ENCODE data around the gene RFX3. TPM values are rescaled to one million over a fixed set of nuclear protein-coding genes. Genes with fewer than 3 reads are reported as not detected.

The RFX3 gene
- total RNA-seq, 1 experiment from 2014 or later, result 5.7 TPM

GRCh38 chr9:3435732-3436131 is 90.1 kb downstream of the RFX3 start:
- Histone ChIP-seq H3K27me3 (ENCODE audit: control insufficient read depth, insufficient read depth, low read length) (no peaks in the 10 kb centered on the region), H3K27ac (ENCODE audit: low read length) (no peak overlapping the region), H3K36me3 (ENCODE audit: control insufficient read depth, insufficient read depth, low read length) (no peaks in the 10 kb centered on the region), H3K4me3 (ENCODE audit: low read depth in 2 of 2, low read length in 2 of 2) (no peak overlapping the region), H3K9me3 (ENCODE audit: control insufficient read depth, insufficient read depth, low read depth, low read length) (no peaks in the 10 kb centered on the region), H3K4me1 (ENCODE audit: control insufficient read depth, insufficient read depth, low read length) (no peaks in the 10 kb centered on the region)
- in situ Hi-C loops (cut with HindIII; ENCODE audit: low pct_unique_long_range_greater_than_20kb, low sequenced_read_pairs), result no loop called here
- DNase-seq (ENCODE audit: low read depth, low spot score) (no peak), ATAC-seq (no peak)
- POLR2A ChIA-PET, result no interaction called here
- intact Hi-C loops (cut with micrococcal nuclease; ENCODE audit: unreplicated experiment), result no loop called here
- CTCF ChIA-PET, result no interaction called here
- no TSS peak for BruUV-seq (replicated peaks)
- TF ChIP-seq TCF7L2 (IDR thresholded peaks at IDR 0.05; ENCODE audit: low read depth, low read length) (no peak), POLR2AphosphoS5 (IDR thresholded peaks at IDR 0.05; ENCODE audit: low read depth, low read length) (no peak), CTCF (IDR thresholded peaks at IDR 0.05) (no peak), REST (IDR thresholded peaks at IDR 0.05; ENCODE audit: insufficient read depth in 1 of 2, low read depth in 2 of 2, low read length in 1 of 2) (no peak), SIN3A (IDR thresholded peaks at IDR 0.05; ENCODE audit: borderline replicate concordance, insufficient read depth, low read depth, low read length) (no peak)

GRCh38 chr9:3434594-3434993 is 91.2 kb downstream of the RFX3 start:
- Histone ChIP-seq H3K4me3 (ENCODE audit: low read depth in 2 of 2, low read length in 2 of 2) (no peak overlapping the region), H3K9me3 (ENCODE audit: control insufficient read depth, insufficient read depth, low read depth, low read length) (no peaks in the 10 kb centered on the region), H3K4me1 (ENCODE audit: control insufficient read depth, insufficient read depth, low read length) (no peaks in the 10 kb centered on the region), H3K27ac (ENCODE audit: low read length) (no peak overlapping the region), H3K36me3 (ENCODE audit: control insufficient read depth, insufficient read depth, low read length) (no peaks in the 10 kb centered on the region), H3K27me3 (ENCODE audit: control insufficient read depth, insufficient read depth, low read length) (no peaks in the 10 kb centered on the region)
- ChIA-PET CTCF (no interaction called here), POLR2A (no interaction called here)
- DNase-seq (ENCODE audit: low read depth, low spot score), result no peak
- BruUV-seq (replicated peaks), result no TSS peak
- TF ChIP-seq TCF7L2 (IDR thresholded peaks at IDR 0.05; ENCODE audit: low read depth, low read length), result no peak
- TF ChIP-seq CTCF (IDR thresholded peaks at IDR 0.05), result no peak
- TF ChIP-seq POLR2AphosphoS5 (IDR thresholded peaks at IDR 0.05; ENCODE audit: low read depth, low read length), result no peak
- TF ChIP-seq SIN3A (IDR thresholded peaks at IDR 0.05; ENCODE audit: borderline replicate concordance, insufficient read depth, low read depth, low read length), result no peak
- no peak for TF ChIP-seq REST (IDR thresholded peaks at IDR 0.05; ENCODE audit: insufficient read depth in 1 of 2, low read depth in 2 of 2, low read length in 1 of 2)
- in situ Hi-C loops (cut with HindIII; ENCODE audit: low pct_unique_long_range_greater_than_20kb, low sequenced_read_pairs), result no loop called here
- ATAC-seq, result no peak
- intact Hi-C loops (cut with micrococcal nuclease; ENCODE audit: unreplicated experiment), result no loop called here

All from Panc1 (cell line).